Uterus (tissue), 2 donors: Measurements from ENCODE around the gene DENND2A.

Source experiments
- POLR2A ChIP-seq, 2 donors: fragments of 450-650 bp; IDR thresholded peaks; one replicate each; pipeline ENCODE4 v1.6.1; 2016; ENCODE audit warnings: antibody characterized with exemption in 2 of 2, mild to moderate bottlenecking in 1 of 2, moderate library complexity in 1 of 2
- TF ChIP-seq, protein P1 (sequence below), 4 experiments: fragments of 200-600 bp in 2 of 4; fragments of 450-650 bp in 2 of 4; sonication (generic) in 2 of 4; IDR thresholded peaks; one replicate each; pipeline ENCODE4 v1.5.1; 2016 to 2019; ENCODE audit warnings: antibody characterized with exemption in 4 of 4, mild to moderate bottlenecking in 2 of 4, moderate library complexity in 1 of 4

DNA sequence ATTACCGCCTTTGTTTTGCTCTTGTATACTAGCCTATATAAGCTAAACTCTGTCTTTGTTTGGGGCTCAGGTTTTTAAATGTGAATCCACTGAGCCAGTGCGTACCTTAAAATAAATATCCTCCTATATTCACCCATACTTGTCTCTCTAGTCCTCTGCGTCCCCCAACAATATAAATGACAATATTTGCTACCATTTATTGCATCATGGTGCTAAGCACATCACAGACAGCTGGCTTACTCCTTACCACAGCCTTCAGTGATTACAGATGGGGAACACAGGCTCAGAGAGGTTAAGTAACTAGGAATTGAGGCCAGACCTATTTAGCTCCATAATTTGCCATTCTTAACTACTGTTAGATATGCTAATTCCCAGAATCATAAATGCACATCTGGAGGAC is 28.7 kb upstream of the DENND2A start:
- TF ChIP-seq, protein P1, sequence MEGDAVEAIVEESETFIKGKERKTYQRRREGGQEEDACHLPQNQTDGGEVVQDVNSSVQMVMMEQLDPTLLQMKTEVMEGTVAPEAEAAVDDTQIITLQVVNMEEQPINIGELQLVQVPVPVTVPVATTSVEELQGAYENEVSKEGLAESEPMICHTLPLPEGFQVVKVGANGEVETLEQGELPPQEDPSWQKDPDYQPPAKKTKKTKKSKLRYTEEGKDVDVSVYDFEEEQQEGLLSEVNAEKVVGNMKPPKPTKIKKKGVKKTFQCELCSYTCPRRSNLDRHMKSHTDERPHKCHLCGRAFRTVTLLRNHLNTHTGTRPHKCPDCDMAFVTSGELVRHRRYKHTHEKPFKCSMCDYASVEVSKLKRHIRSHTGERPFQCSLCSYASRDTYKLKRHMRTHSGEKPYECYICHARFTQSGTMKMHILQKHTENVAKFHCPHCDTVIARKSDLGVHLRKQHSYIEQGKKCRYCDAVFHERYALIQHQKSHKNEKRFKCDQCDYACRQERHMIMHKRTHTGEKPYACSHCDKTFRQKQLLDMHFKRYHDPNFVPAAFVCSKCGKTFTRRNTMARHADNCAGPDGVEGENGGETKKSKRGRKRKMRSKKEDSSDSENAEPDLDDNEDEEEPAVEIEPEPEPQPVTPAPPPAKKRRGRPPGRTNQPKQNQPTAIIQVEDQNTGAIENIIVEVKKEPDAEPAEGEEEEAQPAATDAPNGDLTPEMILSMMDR (IDR thresholded peaks at IDR 0.05): no peak
- TF ChIP-seq POLR2A (IDR thresholded peaks at IDR 0.05): no peak
